Lung (tissue), 12 donors: ENCODE measurements around the gene PMEL. TPM values are rescaled to one million over a fixed set of nuclear protein-coding genes. Genes with fewer than 3 reads are reported as not detected.
A peak's percentile ranks its signal among the peaks of the same experiment; 100 is the strongest.
"Not testable (repeated sequence)": the region's sequence is repeated elsewhere in the genome, so short reads cannot be mapped to it uniquely, and the experiment has no call there.

ENCODE experiments used
- ATAC-seq: fragments of 200-7000 bp; cut with Tn5 transposase; one replicate; pipeline ENCODE4 v1.9.1; 2020; ENCODE audit warnings: moderate number of reproducible peaks; ENCODE audit not compliant: insufficient read depth, low FRiP score
- DNase-seq, 3 donors: peaks; one replicate each; pipeline ENCODE4 v3.0.0-alpha.2; 2013 to 2017
- H3K27ac ChIP-seq, 2 donors: one replicate each; pipeline ENCODE4 v1.5.1; 2013; ENCODE audit warnings: mild to moderate bottlenecking in 2 of 2, moderate library complexity in 2 of 2, control low read depth in 1 of 2, inconsistent platforms in 1 of 2, low read depth in 1 of 2, low read length in 1 of 2
- H3K27me3 ChIP-seq, 3 donors: one replicate each; pipeline ENCODE4 v1.5.1; 2013; ENCODE audit warnings: low read length in 2 of 3; ENCODE audit not compliant: control insufficient read depth in 3 of 3, insufficient read depth in 3 of 3
- H3K36me3 ChIP-seq, 4 donors: one replicate each; pipeline ENCODE4 v1.5.1; 2013; ENCODE audit warnings: low read length in 4 of 4, mild to moderate bottlenecking in 1 of 4, moderate library complexity in 1 of 4; ENCODE audit not compliant: control insufficient read depth in 4 of 4, insufficient read depth in 4 of 4
- H3K4me1 ChIP-seq, 5 donors: one replicate each; pipeline ENCODE4 v1.5.1; 2013; ENCODE audit warnings: low read length in 5 of 5, mild to moderate bottlenecking in 2 of 5, moderate library complexity in 1 of 5; ENCODE audit not compliant: control insufficient read depth in 5 of 5, insufficient read depth in 5 of 5
- H3K4me3 ChIP-seq: one replicate; pipeline ENCODE4 v1.5.1; 2013; ENCODE audit warnings: mild to moderate bottlenecking, control low read depth, moderate library complexity
- H3K9ac ChIP-seq, 2 donors: one replicate each; pipeline ENCODE4 v1.5.1; 2013; ENCODE audit warnings: low read length in 2 of 2, control low read depth in 1 of 2; ENCODE audit not compliant: insufficient read depth in 1 of 2
- H3K9me3 ChIP-seq, 4 donors: one replicate each; pipeline ENCODE4 v1.5.1; 2013; ENCODE audit warnings: low read length in 3 of 4, mild to moderate bottlenecking in 1 of 4, moderate library complexity in 1 of 4; ENCODE audit not compliant: control insufficient read depth in 4 of 4, insufficient read depth in 3 of 4
- CTCF ChIP-seq: IDR thresholded peaks from 2 replicates; pipeline ENCODE4 v1.5.1; 2012; ENCODE audit warnings: mild to moderate bottlenecking; ENCODE audit errors: control extremely low read depth, extremely low read depth
- WGBS, 2 donors: extraction: QIAGEN DNeasy Blood & Tissue Kit; methylation state at CpG; one replicate each; pipeline ENCODE4 v1.1.7; 2013; 5-methylcytosine and 5-hydroxymethylcytosine counted together
- polyA plus RNA-seq, 2 donors: library from polyadenylated mRNA; stranded (reverse); fragments of 200-250 nt; gene quantifications; one replicate each; pipeline ENCODE4 v1.2.1, GENCODE V29; 2013
- total RNA-seq, 2 donors: library from RNA; depleted of rRNA in 1 of 2; stranded (reverse); fragments of >200 nt in 1 of 2; gene quantifications; one replicate each; pipeline ENCODE4 v1.2.1, GENCODE V29; 2014 to 2021
- donor health status: control.
- donor health status: control.
- donor health status: Bipolar disorder and iron deficiency.
- donor health status: healthy.
- donor health status: DM: yes; HTN: yes; CAD: no.

PMEL gene
- total and polyA plus RNA-seq, 4 donors = 0.43 to 1.7 (median 1.1) TPM

- peaks cover 0 to 16% (median 2%) of the 10 kb centered on the region in 5 donors for H3K4me1 ChIP-seq
- H3K27ac ChIP-seq = no peak overlapping the region
- WGBS, 2 donors = 85 to 88% methylated on average over 8 of the region's 8 CpGs
- TF ChIP-seq CTCF = no peak
- no peak overlapping the region for H3K9ac ChIP-seq
- no peak overlapping the region for H3K4me3 ChIP-seq
- peaks cover 24 to 34% (median 28%) of the 10 kb centered on the region in 4 donors for H3K36me3 ChIP-seq
- ATAC-seq (no peak), DNase-seq (no peak)
- H3K27me3 ChIP-seq = no peaks in the 10 kb centered on the region
- H3K9me3 ChIP-seq = no peaks in the 10 kb centered on the region
Observed at GRCh38 chr12:55995366-55995765, 29.5 kb upstream of the PMEL start.

GRCh38 chr12:55993230-55993853 lies 27.5 kb upstream of the PMEL start:
- no peak overlapping the region for H3K4me3 ChIP-seq
- H3K36me3 ChIP-seq = peaks cover 35 to 45% (median 39%) of the 10 kb centered on the region in 4 donors
- WGBS, 2 donors = 87 to 93% methylated on average over 4 of the region's 4 CpGs
- no peak for TF ChIP-seq CTCF
- H3K27me3 ChIP-seq = no peaks in the 10 kb centered on the region
- H3K27ac ChIP-seq = no peak overlapping the region
- no peak overlapping the region for H3K9ac ChIP-seq
- H3K9me3 ChIP-seq = peaks cover 0 to 2% (median 0%) of the 10 kb centered on the region in 4 donors
- no peak for DNase-seq
- no peak for ATAC-seq
- H3K4me1 ChIP-seq = peaks cover 0 to 16% (median 2%) of the 10 kb centered on the region in 5 donors

GRCh38 chr12:55991110-55991509 lies 25.3 kb upstream of the PMEL start:
- Histone ChIP-seq H3K27ac (no peak overlapping the region), H3K9ac (peak overlapping the region in 1 of 2 donors; percentile 5), H3K36me3 (peaks cover 42 to 52% (median 44%) of the 10 kb centered on the region in 4 donors), H3K4me3 (no peak overlapping the region), H3K27me3 (no peaks in the 10 kb centered on the region), H3K9me3 (peaks cover 0 to 2% (median 0%) of the 10 kb centered on the region in 4 donors), H3K4me1 (no peaks in the 10 kb centered on the region)
- ATAC-seq (no peak), DNase-seq (no peak)
- no peak for TF ChIP-seq CTCF
- 86 to 88% methylated on average over 3 of the region's 3 CpGs for WGBS, 2 donors

- peaks cover 25 to 47% (median 34%) of the 10 kb centered on the region in 4 donors for H3K36me3 ChIP-seq
- H3K27ac ChIP-seq, H3K4me1 ChIP-seq, H3K9me3 ChIP-seq, H3K4me3 ChIP-seq, H3K9ac ChIP-seq, ATAC-seq, DNase-seq, H3K27me3 ChIP-seq: not testable (repeated sequence)
- 93 to 96% methylated on average over 7 of the region's 7 CpGs for WGBS, 2 donors
Observed at GRCh38 chr12:55985976-55986375, 20.1 kb upstream of the PMEL start.
